ENCODE measurements around the gene XK. TPM values are rescaled to one million over a fixed set of nuclear protein-coding genes. Genes with fewer than 3 reads are reported as not detected.

Gene XK
- total and polyA plus RNA-seq, 2 donors (not counting 3 experiments of a cell fraction or from before 2014, with no cell fraction given), result 0.03 to 0.07 TPM

- ChIA-PET CTCF (interaction anchor here (1.1 kb wide), 1 partner anchor 18 kb away, joined by 4 read pairs; no protein-coding TSS in a partner anchor), POLR2A (no interaction called here)
- Histone ChIP-seq H3K27me3 (ENCODE audit: control insufficient read depth in 2 of 2, insufficient read depth in 2 of 2, low read length in 2 of 2) (no peaks in the 10 kb centered on the region), H3K36me3 (ENCODE audit: control insufficient read depth in 2 of 2, extremely low read depth in 1 of 2, insufficient read depth in 2 of 2, low read length in 2 of 2) (no peaks in the 10 kb centered on the region), H2AFZ (ENCODE audit: low read depth, low read length) (no peak overlapping the region), H3K9me3 (replicated peaks; ENCODE audit: control insufficient read depth, insufficient read depth, low read length) (no peaks in the 10 kb centered on the region), H3K9me1 (replicated peaks; ENCODE audit: control insufficient read depth, extremely low read depth, insufficient read depth, low read length) (no peaks in the 10 kb centered on the region), H3K4me2 (ENCODE audit: insufficient read depth, low read length) (no peak overlapping the region), H4K20me1 (replicated peaks; ENCODE audit: control insufficient read depth, extremely low read depth, insufficient read depth, low read length) (no peaks in the 10 kb centered on the region), H3K9ac (replicated peaks; ENCODE audit: extremely low read depth, insufficient read depth, low read length) (no peak overlapping the region), H3K27ac (ENCODE audit: insufficient read depth, low read depth, low read length) (no peak overlapping the region), H3K4me1 (ENCODE audit: control insufficient read depth, extremely low read depth, insufficient read depth, low read length) (no peaks in the 10 kb centered on the region), H3K4me3 (replicated peaks in 1 of 3; ENCODE audit: insufficient read depth in 1 of 3, low read depth in 1 of 3, low read length in 3 of 3) (no peak overlapping the region), H3K79me2 (ENCODE audit: control insufficient read depth, insufficient read depth, low read length) (no peaks in the 10 kb centered on the region)
- DNase-seq (ENCODE audit: low read depth, low spot score) (no peak), FAIRE-seq (no peak)
- no TSS peak for BruUV-seq (replicated peaks)
- dilution Hi-C loops (cut with MboI; ENCODE audit: extremely low pct_ligation_motif_present, low sequenced_read_pairs) (no loop called here), intact Hi-C loops (cut with micrococcal nuclease) (no loop called here)
- TF ChIP-seq EZH2 (IDR thresholded peaks at IDR 0.05; ENCODE audit: borderline replicate concordance, low read depth, low read length, severe bottlenecking), result no peak
- no peak for TF ChIP-seq POLR2AphosphoS5 (IDR thresholded peaks at IDR 0.05; ENCODE audit: insufficient read depth, low read depth, low read length)
- no peak for TF ChIP-seq JUN (IDR thresholded peaks at IDR 0.05; ENCODE audit: borderline replicate concordance, insufficient read depth, insufficient read length, low read depth)
- TF ChIP-seq MYC (IDR thresholded peaks at IDR 0.05; ENCODE audit: low read depth, low read length), result no peak
- no peak for TF ChIP-seq CTCF (IDR thresholded peaks at IDR 0.05; ENCODE audit: extremely low read depth in 1 of 2, insufficient read depth in 1 of 2, low read depth in 1 of 2, low read length in 2 of 2)
- TF ChIP-seq FOS (IDR thresholded peaks at IDR 0.05; ENCODE audit: borderline replicate concordance, insufficient read depth, low read length), result no peak
- no peak for TF ChIP-seq GATA2 (IDR thresholded peaks at IDR 0.05; ENCODE audit: insufficient read depth, insufficient read length, low read depth, low read length)
- TF ChIP-seq MAX (IDR thresholded peaks at IDR 0.05; ENCODE audit: insufficient read depth, insufficient read length), result no peak
- no peak for TF ChIP-seq POLR2A (IDR thresholded peaks at IDR 0.05; ENCODE audit: low read depth, low read length)
Observed at GRCh38 chrX:37763400-37763799, 77.8 kb downstream of the XK start.
